OCI-LY1 (cell line): ENCODE data around the gene RIN3.

Source experiments
- H2AFZ ChIP-seq: fragments of 200-600 bp; sonication (generic), shearing (Covaris generic); 2 replicates; pipeline ENCODE4 v1.6.0; 2014; ENCODE audit warnings: antibody characterized with exemption, mild to moderate bottlenecking, low read length
- H3F3A ChIP-seq: fragments of 200-600 bp; sonication (generic), shearing (Covaris generic); 2 replicates; pipeline ENCODE4 v1.6.0; 2014; ENCODE audit warnings: mild to moderate bottlenecking, antibody characterized with exemption, low read length, moderate library complexity; ENCODE audit not compliant: insufficient read depth
- H3K27ac ChIP-seq: fragments of 200-600 bp; sonication (generic); 2 replicates; pipeline ENCODE4 v1.5.1; 2014; ENCODE audit warnings: low read length, mixed run types, mild to moderate bottlenecking, low read depth; ENCODE audit not compliant: poor library complexity, severe bottlenecking
- H3K27me3 ChIP-seq: fragments of 200-600 bp; sonication (generic); 2 replicates; pipeline ENCODE4 v1.6.0; 2014; ENCODE audit warnings: antibody characterized with exemption, mild to moderate bottlenecking, low read length, moderate library complexity; ENCODE audit not compliant: insufficient read depth
- H3K36me3 ChIP-seq: fragments of 200-600 bp; sonication (generic); 2 replicates; pipeline ENCODE4 v1.6.1; 2014; ENCODE audit warnings: mild to moderate bottlenecking, antibody characterized with exemption, low read length, moderate library complexity, mixed read lengths; ENCODE audit not compliant: insufficient read depth
- H3K4me1 ChIP-seq: fragments of 200-600 bp; sonication (generic); 2 replicates; pipeline ENCODE4 v1.5.1; 2014; ENCODE audit warnings: mild to moderate bottlenecking, low read length, moderate library complexity; ENCODE audit not compliant: insufficient read depth, severe bottlenecking
- H3K4me2 ChIP-seq: fragments of 200-600 bp; sonication (generic), shearing (Covaris generic); 2 replicates; pipeline ENCODE4 v1.6.1; 2014; ENCODE audit warnings: low read length
- H3K4me3 ChIP-seq: fragments of 200-600 bp; sonication (generic); 2 replicates; pipeline ENCODE4 v1.5.1; 2014; ENCODE audit warnings: low read length, low read depth, mild to moderate bottlenecking, mixed read lengths; ENCODE audit not compliant: poor library complexity, severe bottlenecking
- H3K79me2 ChIP-seq: fragments of 200-600 bp; shearing (Covaris generic); 2 replicates; pipeline ENCODE4 v1.6.1; 2016; ENCODE audit warnings: mixed run types, low read length, mixed read lengths; ENCODE audit not compliant: insufficient read depth
- H3K9ac ChIP-seq: fragments of 200-600 bp; sonication (generic), shearing (Covaris generic); 2 replicates; pipeline ENCODE4 v1.6.1; 2014; ENCODE audit warnings: mild to moderate bottlenecking, low read length, mixed read lengths
- H3K9me2 ChIP-seq: fragments of 200-600 bp; sonication (generic), shearing (Covaris generic); 2 replicates; pipeline ENCODE4 v1.6.1; 2014; ENCODE audit warnings: low read depth, mild to moderate bottlenecking, low read length, mixed read lengths
- H3K9me3 ChIP-seq: fragments of 200-600 bp; shearing (Covaris generic); 2 replicates; pipeline ENCODE4 v1.6.1; 2014; ENCODE audit warnings: low read length, mixed read lengths
- H4K20me1 ChIP-seq: fragments of 200-600 bp; sonication (generic), shearing (Covaris generic); 2 replicates; pipeline ENCODE4 v1.6.0; 2016; ENCODE audit warnings: mild to moderate bottlenecking, low read length; ENCODE audit not compliant: insufficient read depth
- CTCF ChIP-seq: fragments of 200-600 bp; sonication (generic), shearing (Covaris generic); IDR thresholded peaks from 2 replicates; pipeline ENCODE4 v1.5.1; 2017; ENCODE audit warnings: mild to moderate bottlenecking, antibody characterized with exemption, low read length, moderate library complexity, mixed read lengths
- EZH2 ChIP-seq: fragments of 200-600 bp; sonication (generic), shearing (Covaris generic); IDR thresholded peaks from 2 replicates; pipeline ENCODE4 v1.8.0; 2017; ENCODE audit warnings: borderline replicate concordance, mixed run types, mild to moderate bottlenecking, antibody characterized with exemption, low read length, moderate library complexity, mixed read lengths

RIN3 gene

GRCh38 chr14:92475037-92475436, 38.5 kb upstream of the RIN3 start:
- H3K9me3 ChIP-seq: no peaks in the 10 kb centered on the region
- TF ChIP-seq EZH2 (no peak), CTCF (no peak)
- no peaks in the 10 kb centered on the region for H3K4me1 ChIP-seq
- no peak overlapping the region for H3K9ac ChIP-seq
- H4K20me1 ChIP-seq: no peaks in the 10 kb centered on the region
- no peak overlapping the region for H3K27ac ChIP-seq
- no peaks in the 10 kb centered on the region for H3K27me3 ChIP-seq
- H3K9me2 ChIP-seq: no peaks in the 10 kb centered on the region
- H3K4me3 ChIP-seq: no peak overlapping the region
- no peak overlapping the region for H2AFZ ChIP-seq
- no peaks in the 10 kb centered on the region for H3K36me3 ChIP-seq
- no peaks in the 10 kb centered on the region for H3K79me2 ChIP-seq
- H3K4me2 ChIP-seq: no peak overlapping the region
- H3F3A ChIP-seq: no peaks in the 10 kb centered on the region

GRCh38 chr14:92475451-92476187, 38.0 kb upstream of the RIN3 start:
- Histone ChIP-seq H3K4me3 (no peak overlapping the region), H3K27me3 (no peaks in the 10 kb centered on the region), H3K4me1 (no peaks in the 10 kb centered on the region), H3K4me2 (no peak overlapping the region), H3K9me3 (no peaks in the 10 kb centered on the region), H3K9ac (no peak overlapping the region), H3K9me2 (no peaks in the 10 kb centered on the region), H3K36me3 (no peaks in the 10 kb centered on the region), H3K79me2 (no peaks in the 10 kb centered on the region), H3K27ac (no peak overlapping the region), H2AFZ (no peak overlapping the region), H3F3A (no peaks in the 10 kb centered on the region), H4K20me1 (no peaks in the 10 kb centered on the region)
- TF ChIP-seq CTCF (no peak), EZH2 (no peak)

- Histone ChIP-seq H2AFZ (no peak overlapping the region), H3K79me2 (no peaks in the 10 kb centered on the region), H3K9me2 (no peaks in the 10 kb centered on the region), H4K20me1 (no peaks in the 10 kb centered on the region), H3K36me3 (no peaks in the 10 kb centered on the region), H3K27ac (no peak overlapping the region), H3K4me3 (no peak overlapping the region), H3K9me3 (no peaks in the 10 kb centered on the region), H3K27me3 (no peaks in the 10 kb centered on the region), H3K4me1 (no peaks in the 10 kb centered on the region), H3K4me2 (no peak overlapping the region), H3K9ac (no peak overlapping the region), H3F3A (no peaks in the 10 kb centered on the region)
- TF ChIP-seq EZH2: no peak
- no peak for TF ChIP-seq CTCF
Observed at GRCh38 chr14:92480856-92481255, 32.7 kb upstream of the RIN3 start.
